Activated naive CD8-positive, alpha-beta T cell treated with anti-CD3 and anti-CD28 coated beads for 36 hours (primary cell): Measurements from ENCODE around the gene ENTPD7. TPM values are rescaled to one million over a fixed set of nuclear protein-coding genes. Genes with fewer than 3 reads are reported as not detected.
"Not testable (repeated sequence)": the region's sequence is repeated elsewhere in the genome, so short reads cannot be mapped to it uniquely, and the experiment has no call there.

ENCODE experiments used
- DNase-seq: peaks from one replicate; pipeline ENCODE4 v3.0.0; 2021
- H3K27ac Mint-ChIP-seq: one replicate; pipeline ENCODE4 v1.8.0; 2022; ENCODE audit warnings: mild to moderate bottlenecking, moderate library complexity, mixed read lengths
- H3K27me3 Mint-ChIP-seq: one replicate; pipeline ENCODE4 v1.8.0; 2022; ENCODE audit warnings: mild to moderate bottlenecking, mixed read lengths
- H3K36me3 Mint-ChIP-seq: one replicate; pipeline ENCODE4 v1.8.0; 2021; ENCODE audit warnings: mild to moderate bottlenecking, mixed read lengths
- H3K4me1 Mint-ChIP-seq: one replicate; pipeline ENCODE4 v1.8.0; 2021; ENCODE audit warnings: mixed read lengths
- H3K4me3 Mint-ChIP-seq: one replicate; pipeline ENCODE4 v1.8.0; 2022; ENCODE audit warnings: mild to moderate bottlenecking, moderate library complexity, mixed read lengths
- H3K9me3 Mint-ChIP-seq: one replicate; pipeline ENCODE4 v1.8.0; 2022; ENCODE audit warnings: mixed read lengths
- total RNA-seq, 2 experiments: library from RNA; stranded (reverse); gene quantifications; one replicate each; pipeline ENCODE4 v1.2.3, GENCODE V29; 2021

ENTPD7 gene
- total RNA-seq, 2 experiments from 2014 or later: 4.4 to 5.2 TPM

DNA sequence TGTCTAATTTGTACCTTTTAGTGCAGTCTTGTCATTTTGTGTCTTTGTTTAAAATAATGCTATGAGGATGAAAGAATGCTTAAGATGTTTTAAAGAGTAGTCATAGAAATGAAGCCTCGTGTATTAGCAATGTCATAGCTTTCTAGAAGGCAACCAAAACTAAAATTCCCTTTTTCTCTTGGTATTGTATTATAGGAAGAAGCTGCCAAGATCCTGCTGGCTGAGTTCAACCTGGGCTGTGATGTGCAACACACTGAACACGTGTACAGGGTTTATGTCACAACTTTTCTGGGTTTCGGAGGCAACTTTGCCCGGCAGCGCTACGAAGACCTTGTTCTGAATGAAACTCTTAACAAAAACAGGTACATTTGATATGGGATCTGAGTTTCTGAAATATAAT, 36.5 kb downstream of the ENTPD7 start:
- H3K4me3 Mint-ChIP-seq: no peak overlapping the region
- no peak overlapping the region for H3K27ac Mint-ChIP-seq
- no peaks in the 10 kb centered on the region for H3K4me1 Mint-ChIP-seq
- peaks cover 1% of the 10 kb centered on the region for H3K36me3 Mint-ChIP-seq
- DNase-seq: no peak
- H3K9me3 Mint-ChIP-seq: no peaks in the 10 kb centered on the region
- H3K27me3 Mint-ChIP-seq: no peaks in the 10 kb centered on the region

GRCh38 chr10:99698504-99699080, 39.3 kb downstream of the ENTPD7 start:
- no peak overlapping the region for H3K27ac Mint-ChIP-seq
- DNase-seq: no peak
- H3K4me1 Mint-ChIP-seq: no peaks in the 10 kb centered on the region
- H3K9me3 Mint-ChIP-seq: no peaks in the 10 kb centered on the region
- no peak overlapping the region for H3K4me3 Mint-ChIP-seq
- peaks cover 1% of the 10 kb centered on the region for H3K36me3 Mint-ChIP-seq
- no peaks in the 10 kb centered on the region for H3K27me3 Mint-ChIP-seq

GRCh38 chr10:99700649-99701048, 41.3 kb downstream of the ENTPD7 start:
- H3K27ac Mint-ChIP-seq: no peak overlapping the region
- H3K4me1 Mint-ChIP-seq: no peaks in the 10 kb centered on the region
- H3K4me3 Mint-ChIP-seq: no peak overlapping the region
- DNase-seq: no peak
- peaks cover 3% of the 10 kb centered on the region for H3K36me3 Mint-ChIP-seq
- H3K9me3 Mint-ChIP-seq: no peaks in the 10 kb centered on the region
- H3K27me3 Mint-ChIP-seq: no peaks in the 10 kb centered on the region

DNA sequence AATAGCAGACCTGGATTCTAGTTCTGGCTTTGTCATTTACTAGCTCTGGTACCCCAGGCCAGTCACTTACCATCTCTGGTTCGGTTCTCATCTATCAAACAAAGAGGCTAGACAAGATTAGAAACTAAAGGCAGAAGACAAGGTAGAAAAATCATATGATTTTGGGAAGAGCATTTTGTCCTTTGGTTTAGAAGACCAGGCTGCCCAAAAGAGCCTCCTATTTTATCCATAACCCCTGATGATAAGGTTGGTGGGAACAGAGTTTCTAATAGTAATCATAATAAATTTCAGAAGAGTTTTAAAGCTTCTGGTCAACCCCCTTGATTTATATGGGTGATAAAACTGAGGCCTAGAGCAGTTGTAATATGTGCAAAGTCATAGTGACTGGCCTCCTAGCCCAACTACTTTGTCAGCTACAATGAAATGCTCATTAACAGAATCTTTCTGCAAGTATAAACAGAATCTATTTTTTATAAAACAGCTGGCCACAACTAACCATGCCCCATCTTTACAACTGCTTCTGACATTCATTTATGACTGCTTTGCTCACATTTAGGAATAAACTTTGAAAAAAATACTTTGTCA, 49.2 kb downstream of the ENTPD7 start:
- H3K9me3 Mint-ChIP-seq: no peaks in the 10 kb centered on the region
- no peaks in the 10 kb centered on the region for H3K27me3 Mint-ChIP-seq
- peaks cover 3% of the 10 kb centered on the region for H3K36me3 Mint-ChIP-seq
- H3K27ac Mint-ChIP-seq: no peak overlapping the region
- H3K4me3 Mint-ChIP-seq: no peak overlapping the region
- no peak for DNase-seq
- peaks cover 8% of the 10 kb centered on the region for H3K4me1 Mint-ChIP-seq

- Mint-ChIP-seq H3K4me1 (peaks cover 8% of the 10 kb centered on the region), H3K36me3 (peaks cover 6% of the 10 kb centered on the region), H3K27me3 (no peaks in the 10 kb centered on the region), H3K27ac (peak overlapping the region; percentile 38), H3K9me3 (no peaks in the 10 kb centered on the region), H3K4me3 (no peak overlapping the region)
- DNase-seq: no peak
Observed at GRCh38 chr10:99709480-99710229, 50.3 kb downstream of the ENTPD7 start.

DNA sequence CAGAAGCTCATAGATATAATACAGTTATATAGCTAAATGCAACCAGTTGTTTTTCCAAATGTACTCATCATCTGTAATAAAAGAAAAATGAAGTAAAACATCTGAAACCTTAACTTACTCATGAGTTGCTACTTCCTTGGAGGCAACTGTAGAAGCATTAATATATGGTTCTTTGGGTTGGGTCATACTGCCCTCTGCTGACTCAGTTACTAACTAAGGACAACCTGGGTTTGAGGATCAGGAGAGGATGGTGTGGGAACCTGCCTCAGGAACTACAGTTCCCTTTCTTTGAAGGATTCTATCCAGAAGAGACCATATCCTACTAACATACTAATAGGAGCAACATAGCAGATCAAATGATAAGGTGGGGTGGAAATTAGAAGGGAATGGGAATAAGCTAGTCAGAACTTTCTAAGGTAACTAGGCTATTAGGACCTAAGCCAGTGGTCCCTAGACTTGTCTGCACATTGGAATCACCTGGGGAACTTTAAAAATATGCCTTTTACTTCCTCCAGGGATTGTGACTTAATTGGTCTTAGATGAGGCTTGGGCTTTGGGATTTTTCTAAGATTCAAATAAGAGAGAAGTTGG, 51.9 kb downstream of the ENTPD7 start:
- DNase-seq: peak; percentile 12
- Mint-ChIP-seq H3K9me3 (no peaks in the 10 kb centered on the region), H3K27me3 (no peaks in the 10 kb centered on the region), H3K36me3 (peaks cover 4% of the 10 kb centered on the region), H3K4me3 (no peak overlapping the region), H3K27ac (no peak overlapping the region), H3K4me1 (peaks cover 8% of the 10 kb centered on the region)

- no peak overlapping the region for H3K27ac Mint-ChIP-seq
- peaks cover 11% of the 10 kb centered on the region for H3K36me3 Mint-ChIP-seq
- no peak overlapping the region for H3K4me3 Mint-ChIP-seq
- H3K9me3 Mint-ChIP-seq: no peaks in the 10 kb centered on the region
- no peak for DNase-seq
- H3K4me1 Mint-ChIP-seq: peaks cover 8% of the 10 kb centered on the region
- no peaks in the 10 kb centered on the region for H3K27me3 Mint-ChIP-seq
Observed at GRCh38 chr10:99714446-99714845, 55.1 kb downstream of the ENTPD7 start.

DNA sequence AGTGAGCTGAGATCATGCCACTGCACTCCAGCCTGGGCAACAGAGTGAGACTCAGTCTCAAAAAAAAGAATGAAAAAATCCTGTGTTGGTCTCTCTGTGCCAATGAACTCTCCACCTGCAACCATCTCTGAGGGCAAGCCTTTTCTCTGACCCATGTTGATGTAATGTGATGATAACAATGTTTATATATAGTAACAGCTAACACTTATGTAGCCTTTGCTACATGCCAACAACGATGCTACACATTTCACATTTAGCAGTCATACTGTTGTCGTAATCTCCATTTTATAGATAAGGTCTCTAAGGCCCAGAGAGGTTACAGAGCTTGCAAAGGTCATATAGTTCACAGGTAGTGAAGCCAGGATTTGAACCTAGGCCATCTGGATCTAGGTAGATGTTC, 61.1 kb downstream of the ENTPD7 start:
- DNase-seq: no peak
- H3K36me3 Mint-ChIP-seq: peaks cover 21% of the 10 kb centered on the region
- H3K9me3 Mint-ChIP-seq: no peaks in the 10 kb centered on the region
- H3K27ac Mint-ChIP-seq: no peak overlapping the region
- no peaks in the 10 kb centered on the region for H3K4me1 Mint-ChIP-seq
- H3K27me3 Mint-ChIP-seq: no peaks in the 10 kb centered on the region
- no peak overlapping the region for H3K4me3 Mint-ChIP-seq

- Mint-ChIP-seq H3K4me3 (peak overlapping the region; percentile 16), H3K27me3 (no peaks in the 10 kb centered on the region), H3K4me1 (peaks cover 18% of the 10 kb centered on the region), H3K27ac (no peak overlapping the region), H3K36me3 (peaks cover 29% of the 10 kb centered on the region), H3K9me3 (no peaks in the 10 kb centered on the region)
- no peak for DNase-seq
Observed at GRCh38 chr10:99730026-99730425, 70.7 kb downstream of the ENTPD7 start.

DNA sequence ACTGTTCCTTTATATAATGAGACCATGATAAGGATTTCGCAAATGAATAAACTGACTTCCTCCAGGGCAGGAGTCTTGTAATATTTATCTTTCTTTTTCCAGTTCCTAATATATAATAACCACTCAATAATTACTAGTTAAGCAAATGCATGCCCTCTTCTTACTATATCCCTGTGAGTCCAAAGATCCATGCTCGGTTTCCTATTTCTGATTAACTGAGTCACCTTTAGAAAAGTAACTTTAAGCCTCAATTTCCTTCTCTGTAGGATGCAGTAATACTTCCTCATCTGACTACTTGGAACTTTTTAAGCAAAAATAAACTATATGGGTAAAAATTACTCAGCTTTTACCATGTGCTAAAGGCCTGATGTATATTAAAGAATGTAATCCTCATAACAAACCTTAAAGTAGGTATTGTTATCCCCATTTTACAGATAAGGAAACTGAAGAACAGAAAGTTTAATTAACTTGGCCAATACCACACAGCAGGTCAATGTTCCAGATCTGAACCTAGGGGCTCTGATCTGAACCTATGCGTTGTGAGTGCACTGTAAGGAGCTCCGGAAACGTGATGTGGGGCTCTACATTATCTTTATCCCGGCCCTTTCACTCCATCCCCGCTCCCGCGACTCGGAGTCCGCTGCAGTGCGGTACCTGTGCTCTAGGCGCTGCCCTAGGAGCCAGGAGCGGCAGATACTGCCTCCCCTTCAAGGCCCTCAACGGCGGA, 72.2 kb downstream of the ENTPD7 start:
- DNase-seq: no peak
- H3K27ac Mint-ChIP-seq: peak overlapping the region; percentile 100
- H3K4me3 Mint-ChIP-seq: peak overlapping the region; percentile 99
- peaks cover 32% of the 10 kb centered on the region for H3K36me3 Mint-ChIP-seq
- no peaks in the 10 kb centered on the region for H3K27me3 Mint-ChIP-seq
- H3K9me3 Mint-ChIP-seq: no peaks in the 10 kb centered on the region
- H3K4me1 Mint-ChIP-seq: peaks cover 26% of the 10 kb centered on the region

- Mint-ChIP-seq H3K27ac (peak within 1 kb of the TSS; percentile 100), H3K36me3 (peaks cover 35% of the 10 kb centered on the region), H3K9me3 (no peaks in the 10 kb centered on the region), H3K4me3 (peak within 1 kb of the TSS; percentile 99), H3K4me1 (peaks cover 28% of the 10 kb centered on the region), H3K27me3 (no peaks in the 10 kb centered on the region)
- DNase-seq: peak; percentile 95
Observed at GRCh38 chr10:99732033-99732842, 72.9 kb downstream of the ENTPD7 start, which contains the start of the genes COX15 and CUTC. COX15 (minus strand) TSS chr10:99732127; CDS start chr10:99732049, 78 bp downstream. CUTC (plus strand) TSS chr10:99732234; CDS start chr10:99732349, 115 bp downstream.

GRCh38 chr10:99733366-99733765, 74.1 kb downstream of the ENTPD7 start:
- DNase-seq: no peak
- H3K4me1 Mint-ChIP-seq: peaks cover 31% of the 10 kb centered on the region
- H3K4me3 Mint-ChIP-seq: peak overlapping the region; percentile 99
- H3K9me3 Mint-ChIP-seq: no peaks in the 10 kb centered on the region
- peak overlapping the region; percentile 38 for H3K27ac Mint-ChIP-seq
- no peaks in the 10 kb centered on the region for H3K27me3 Mint-ChIP-seq
- H3K36me3 Mint-ChIP-seq: peaks cover 39% of the 10 kb centered on the region

GRCh38 chr10:99734111-99734510, 74.8 kb downstream of the ENTPD7 start:
- Mint-ChIP-seq H3K36me3 (peaks cover 40% of the 10 kb centered on the region), H3K4me1 (peaks cover 31% of the 10 kb centered on the region), H3K4me3 (peak overlapping the region; percentile 99)
- not testable (repeated sequence) for H3K27me3 Mint-ChIP-seq, DNase-seq, H3K9me3 Mint-ChIP-seq, H3K27ac Mint-ChIP-seq

GRCh38 chr10:99740260-99740659, 81.0 kb downstream of the ENTPD7 start:
- no peak overlapping the region for H3K4me3 Mint-ChIP-seq
- peaks cover 13% of the 10 kb centered on the region for H3K9me3 Mint-ChIP-seq
- peaks cover 70% of the 10 kb centered on the region for H3K36me3 Mint-ChIP-seq
- no peak for DNase-seq
- H3K27me3 Mint-ChIP-seq: no peaks in the 10 kb centered on the region
- H3K4me1 Mint-ChIP-seq: peaks cover 23% of the 10 kb centered on the region
- H3K27ac Mint-ChIP-seq: no peak overlapping the region
